WTC11 (cell line): ENCODE data around the gene SLC51B. TPM values are rescaled to one million over a fixed set of nuclear protein-coding genes. Genes with fewer than 3 reads are reported as not detected.

Experiments
- ATAC-seq: fragments of 200-7000 bp; cut with Tn5 transposase; 2 replicates; pipeline ENCODE4 v1.10.0; 2021; ENCODE audit warnings: mild to moderate bottlenecking, moderate library complexity
- CTCF ChIA-PET: fragments of 300-600 bp; sonication (Branson Sonifier 250); formaldehyde crosslinking; loops from one replicate; lab custom pipeline; 2021; ENCODE audit warnings: antibody characterized with exemption; lab: Charles Lee
- POLR2A ChIA-PET: fragments of 350-600 bp; sonication (Branson Sonifier 250); formaldehyde crosslinking; loops from one replicate; lab custom pipeline; 2021; ENCODE audit warnings: antibody characterized with exemption; lab: Charles Lee
- DNase-seq: peaks from one replicate; pipeline ENCODE4 v3.0.0; 2021; ENCODE audit warnings: low spot score
- H3K27ac Mint-ChIP-seq: 2 replicates; pipeline ENCODE4 v1.8.0; 2021; ENCODE audit warnings: mixed read lengths
- H3K27me3 Mint-ChIP-seq: 2 replicates; pipeline ENCODE4 v1.8.0; 2021; ENCODE audit warnings: low read depth, mild to moderate bottlenecking, moderate library complexity, mixed read lengths
- H3K36me3 Mint-ChIP-seq: 2 replicates; pipeline ENCODE4 v1.8.0; 2021; ENCODE audit warnings: mixed read lengths
- H3K4me1 Mint-ChIP-seq: 2 replicates; pipeline ENCODE4 v1.8.0; 2022; ENCODE audit warnings: mixed read lengths
- H3K4me3 Mint-ChIP-seq: 2 replicates; pipeline ENCODE4 v1.8.0; 2021; ENCODE audit warnings: mild to moderate bottlenecking, moderate library complexity, mixed read lengths
- H3K9me3 Mint-ChIP-seq: 2 replicates; pipeline ENCODE4 v1.8.0; 2021; ENCODE audit warnings: mixed read lengths
- ARID4B ChIP-seq: sonication (generic); formaldehyde crosslinking; IDR thresholded peaks from 2 replicates; pipeline ENCODE4 v1.8.0; 2023; ENCODE audit warnings: missing genetic modification reagents, mild to moderate bottlenecking, borderline replicate concordance
- CDX4 ChIP-seq: fragments of 250-450 bp; sonication (Bioruptor Pico); IDR thresholded peaks from 2 replicates; pipeline ENCODE4 v1.9.0; 2021; ENCODE audit warnings: moderate library complexity, mild to moderate bottlenecking, inconsistent platforms, borderline replicate concordance
- EMX1 ChIP-seq: fragments of 250-450 bp; sonication (Bioruptor Pico); IDR thresholded peaks from 2 replicates; pipeline ENCODE4 v1.8.0; 2021; ENCODE audit warnings: mild to moderate bottlenecking
- FOXK1 ChIP-seq: sonication (generic); formaldehyde crosslinking; IDR thresholded peaks from 2 replicates; pipeline ENCODE4 v1.8.0; 2022; ENCODE audit warnings: mild to moderate bottlenecking, moderate library complexity, missing genetic modification reagents
- MLX ChIP-seq: sonication (generic); formaldehyde crosslinking; IDR thresholded peaks from 2 replicates; pipeline ENCODE4 v1.8.1; 2023; ENCODE audit warnings: mild to moderate bottlenecking, missing genetic modification reagents, moderate library complexity
- SOX15 ChIP-seq: fragments of 250-450 bp; sonication (Bioruptor Pico); IDR thresholded peaks from 2 replicates; pipeline ENCODE4 v1.9.0; 2021; ENCODE audit warnings: mild to moderate bottlenecking
- ZBTB21 ChIP-seq: sonication (generic); formaldehyde crosslinking; IDR thresholded peaks from 2 replicates; pipeline ENCODE4 v1.8.1; 2023; ENCODE audit warnings: mild to moderate bottlenecking, missing genetic modification reagents, borderline replicate concordance
- ZNF219 ChIP-seq: sonication (generic); formaldehyde crosslinking; IDR thresholded peaks from 2 replicates; pipeline ENCODE4 v1.8.0; 2023; ENCODE audit warnings: missing genetic modification reagents, mild to moderate bottlenecking, borderline replicate concordance
- ZNF425 ChIP-seq: fragments of 250-450 bp; sonication (Bioruptor Pico); conservative IDR thresholded peaks from 2 replicates; pipeline ENCODE4 v1.9.0; 2021; ENCODE audit warnings: mild to moderate bottlenecking
- total RNA-seq: library from RNA; stranded (reverse); gene quantifications from 3 replicates; pipeline ENCODE4 v1.2.3, GENCODE V29; 2021
- TF ChIP-seq, protein P1 (sequence below): sonication (generic); formaldehyde crosslinking; IDR thresholded peaks from 2 replicates; pipeline ENCODE4 v1.8.1; 2022; ENCODE audit warnings: low read depth, mild to moderate bottlenecking, moderate library complexity, missing genetic modification reagents, borderline replicate concordance
- TF ChIP-seq, protein P2 (sequence below): sonication (generic); formaldehyde crosslinking; IDR thresholded peaks from 2 replicates; pipeline ENCODE4 v1.8.1; 2022; ENCODE audit warnings: low read depth, missing genetic modification reagents, borderline replicate concordance

Gene SLC51B
- total RNA-seq, 1 experiment from 2014 or later = not detected

DNA sequence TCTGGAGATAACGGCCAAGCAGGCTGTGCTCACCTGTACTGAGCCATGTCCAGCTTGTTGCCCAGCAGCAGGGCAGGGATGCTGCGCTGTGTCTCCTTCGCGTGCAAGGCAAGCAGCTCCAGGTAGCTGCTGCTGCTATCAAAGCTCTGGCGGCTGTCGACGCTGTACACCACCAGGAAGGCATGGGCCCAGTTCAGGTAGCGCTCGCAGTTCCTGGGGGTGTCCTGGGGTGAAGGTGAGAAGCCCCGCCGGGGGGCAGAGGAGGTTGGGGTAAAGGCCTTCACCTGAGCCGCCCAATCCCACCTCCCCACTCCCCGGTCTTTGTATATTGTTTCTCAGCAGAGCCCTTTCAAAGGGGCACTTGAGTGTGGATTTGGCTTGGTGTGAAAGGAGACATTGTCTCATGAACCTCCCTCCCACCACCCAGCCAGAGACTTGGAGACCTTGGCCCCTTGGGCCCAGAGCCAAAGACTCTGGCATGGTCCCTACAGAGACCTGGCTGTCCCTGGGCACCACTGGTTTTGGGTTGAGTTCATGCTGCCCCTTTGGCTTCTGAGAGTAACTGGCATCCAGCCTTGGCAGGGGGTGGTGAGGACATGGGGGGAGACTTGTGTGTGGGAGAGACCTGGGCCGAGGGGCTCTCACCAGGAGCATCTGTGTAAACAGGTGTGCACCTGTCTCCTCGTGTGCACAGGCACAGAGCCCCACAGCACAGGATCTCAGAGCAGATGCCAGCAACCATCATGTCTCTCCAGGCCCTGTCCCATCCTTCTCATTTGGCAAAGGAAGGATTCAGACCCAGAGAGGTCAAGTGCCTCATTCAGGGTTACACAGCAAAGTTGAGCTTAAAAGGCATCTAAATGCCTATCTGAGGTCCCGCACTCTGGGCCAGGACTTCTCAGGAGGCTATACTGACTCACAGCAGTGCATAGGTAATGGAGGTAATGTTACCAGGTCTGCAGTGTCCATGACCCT is 13.5 kb downstream of the SLC51B start (continued):
- TF ChIP-seq ZNF425 (CRISPR knock-in tag) (no peak), ARID4B (CRISPR knock-in tag) (no peak), EMX1 (CRISPR knock-in tag) (no peak), ZNF219 (CRISPR knock-in tag) (no peak), ZBTB21 (CRISPR knock-in tag) (no peak)

DNA sequence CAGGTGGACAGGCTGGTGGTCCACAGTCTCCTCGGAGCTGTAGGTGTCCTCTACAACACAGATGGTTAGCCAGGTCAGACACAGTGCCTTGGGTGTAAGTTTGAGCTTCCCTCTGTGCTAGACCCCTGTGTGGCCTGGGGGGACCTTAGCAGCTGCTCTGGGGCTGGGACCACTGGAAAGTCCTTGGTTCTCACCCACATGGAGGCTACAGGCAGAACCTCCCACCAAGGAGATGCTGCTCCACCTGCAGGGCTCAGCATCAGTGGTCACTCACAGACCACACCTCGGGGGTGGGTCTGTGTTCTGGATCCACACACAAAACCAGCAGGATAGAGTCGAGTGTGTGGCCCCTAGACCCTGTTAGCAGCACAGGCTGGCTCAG is 14.2 kb downstream of the SLC51B start:
- Mint-ChIP-seq H3K27ac (no peak overlapping the region), H3K27me3 (no peaks in the 10 kb centered on the region)
- POLR2A ChIA-PET = no interaction called here
- CTCF ChIA-PET = interaction anchor here (1.5 to 20.3 kb wide), 3 partner anchors 25 to 42 kb away, joined by 4 to 292 read pairs (median 25); no protein-coding TSS in a partner anchor
- no peak for ATAC-seq
- no peak for TF ChIP-seq FOXK1
- no peak for TF ChIP-seq SOX15
- TF ChIP-seq CDX4 (CRISPR knock-in tag) = no peak
- TF ChIP-seq, protein P1, sequence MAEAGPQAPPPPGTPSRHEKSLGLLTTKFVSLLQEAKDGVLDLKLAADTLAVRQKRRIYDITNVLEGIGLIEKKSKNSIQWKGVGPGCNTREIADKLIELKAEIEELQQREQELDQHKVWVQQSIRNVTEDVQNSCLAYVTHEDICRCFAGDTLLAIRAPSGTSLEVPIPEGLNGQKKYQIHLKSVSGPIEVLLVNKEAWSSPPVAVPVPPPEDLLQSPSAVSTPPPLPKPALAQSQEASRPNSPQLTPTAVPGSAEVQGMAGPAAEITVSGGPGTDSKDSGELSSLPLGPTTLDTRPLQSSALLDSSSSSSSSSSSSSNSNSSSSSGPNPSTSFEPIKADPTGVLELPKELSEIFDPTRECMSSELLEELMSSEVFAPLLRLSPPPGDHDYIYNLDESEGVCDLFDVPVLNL (CRISPR knock-in tag) = no peak
- TF ChIP-seq, all 79 proteins: peak for 0
- no peaks in the 10 kb centered on the region for H3K4me1 Mint-ChIP-seq
- H3K9me3 Mint-ChIP-seq = peaks cover 8% of the 10 kb centered on the region
- H3K36me3 Mint-ChIP-seq = no peaks in the 10 kb centered on the region
- no peak for DNase-seq
- H3K4me3 Mint-ChIP-seq = no peak overlapping the region

DNA sequence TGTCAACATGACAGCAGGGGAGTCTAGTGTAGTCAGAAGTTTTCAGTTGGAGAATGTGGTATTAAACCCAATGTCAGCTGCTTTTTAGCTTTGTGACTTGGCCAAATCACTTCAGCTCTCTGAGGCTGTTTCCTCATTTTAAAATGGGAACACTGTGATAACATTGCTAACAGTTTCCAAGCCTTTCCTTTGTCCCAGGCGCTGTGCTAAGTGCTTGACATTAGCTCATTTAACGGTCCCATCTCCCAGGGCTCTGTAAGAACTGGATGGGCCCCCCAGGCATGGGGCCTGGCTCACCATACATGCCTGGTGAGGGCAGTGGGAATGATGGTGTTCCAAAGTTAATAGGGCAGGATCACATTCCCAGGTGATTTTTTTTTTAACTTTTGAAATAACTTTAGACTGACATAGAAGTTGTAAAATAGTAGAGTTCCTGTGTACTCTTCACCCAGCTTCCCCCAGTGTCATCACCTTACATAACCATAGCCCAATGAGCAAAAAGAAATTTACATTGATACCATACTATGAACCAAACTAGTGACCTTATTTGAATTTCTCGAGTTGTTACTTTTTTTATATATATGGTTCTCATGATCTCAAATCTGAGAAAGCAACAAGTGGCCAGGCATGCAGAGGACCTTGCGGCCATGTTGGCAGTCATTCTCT is 14.9 kb downstream of the SLC51B start:
- no peaks in the 10 kb centered on the region for H3K36me3 Mint-ChIP-seq
- POLR2A ChIA-PET = no interaction called here
- no peak for ATAC-seq
- no peak for TF ChIP-seq ARID4B (CRISPR knock-in tag)
- TF ChIP-seq, protein P2, sequence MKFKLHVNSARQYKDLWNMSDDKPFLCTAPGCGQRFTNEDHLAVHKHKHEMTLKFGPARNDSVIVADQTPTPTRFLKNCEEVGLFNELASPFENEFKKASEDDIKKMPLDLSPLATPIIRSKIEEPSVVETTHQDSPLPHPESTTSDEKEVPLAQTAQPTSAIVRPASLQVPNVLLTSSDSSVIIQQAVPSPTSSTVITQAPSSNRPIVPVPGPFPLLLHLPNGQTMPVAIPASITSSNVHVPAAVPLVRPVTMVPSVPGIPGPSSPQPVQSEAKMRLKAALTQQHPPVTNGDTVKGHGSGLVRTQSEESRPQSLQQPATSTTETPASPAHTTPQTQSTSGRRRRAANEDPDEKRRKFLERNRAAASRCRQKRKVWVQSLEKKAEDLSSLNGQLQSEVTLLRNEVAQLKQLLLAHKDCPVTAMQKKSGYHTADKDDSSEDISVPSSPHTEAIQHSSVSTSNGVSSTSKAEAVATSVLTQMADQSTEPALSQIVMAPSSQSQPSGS (CRISPR knock-in tag) = no peak
- TF ChIP-seq MLX (CRISPR knock-in tag) = no peak

More for the DNA sequence above, 14.9 kb downstream of the SLC51B start:
- peaks cover 2% of the 10 kb centered on the region; the same call in 1 of the 2 replicates for H3K4me1 Mint-ChIP-seq
- no peak overlapping the region for H3K4me3 Mint-ChIP-seq
- no peak overlapping the region for H3K27ac Mint-ChIP-seq
- no peak for DNase-seq
- H3K27me3 Mint-ChIP-seq = no peaks in the 10 kb centered on the region
- H3K9me3 Mint-ChIP-seq = peaks cover 8% of the 10 kb centered on the region
- CTCF ChIA-PET = interaction anchor here (0.5 to 20.3 kb wide), 6 partner anchors 9 to 49 kb away, joined by 3 to 292 read pairs (median 14); no protein-coding TSS in a partner anchor
